RWPE1 (cell line): ENCODE measurements around the gene ALDH1B1.

Source experiments
- CTCF ChIA-PET: fragments of 350-600 bp; sonication (Branson Sonifier 250); formaldehyde crosslinking; extraction: SDS; loops from one replicate; lab custom pipeline; 2021; lab: Yijun Ruan, JAX
- POLR2A ChIA-PET: fragments of 400-600 bp; formaldehyde crosslinking; extraction: SDS; loops from one replicate; lab custom pipeline; 2020; ENCODE audit warnings: antibody characterized with exemption; ENCODE audit not compliant: low non-redundant PET; lab: Yijun Ruan, JAX
- DNase-seq: peaks from one replicate; pipeline ENCODE4 v3.0.0; 2012; ENCODE audit warnings: low spot score
- H3K27ac ChIP-seq: fragments of 450-650 bp; 2 replicates; pipeline ENCODE4 v1.5.1; 2017
- CTCF ChIP-seq: fragments of 450-650 bp; conservative IDR thresholded peaks from 2 replicates; pipeline ENCODE4 v1.5.1; 2017; ENCODE audit warnings: low read depth, mild to moderate bottlenecking

The ALDH1B1 gene

GRCh38 chr9:38384990-38385848, 7.3 kb upstream of the ALDH1B1 start:
- DNase-seq, result no peak
- no peak for TF ChIP-seq CTCF
- POLR2A ChIA-PET, result no interaction called here
- H3K27ac ChIP-seq, result no peak overlapping the region
- CTCF ChIA-PET, result interaction anchor here (0.8 kb wide), 1 partner anchor 479 kb away, joined by 4 read pairs; no protein-coding TSS in a partner anchor

- DNase-seq, result no peak
- CTCF ChIA-PET, result interaction anchor here (0.6 kb wide), 1 partner anchor 480 kb away, joined by 3 read pairs; no protein-coding TSS in a partner anchor
- no peak overlapping the region for H3K27ac ChIP-seq
- TF ChIP-seq CTCF, result no peak
- POLR2A ChIA-PET, result no interaction called here
Observed at GRCh38 chr9:38385896-38386295, 6.6 kb upstream of the ALDH1B1 start.

GRCh38 chr9:38386319-38386895, 6.1 kb upstream of the ALDH1B1 start:
- DNase-seq, result no peak
- ChIA-PET POLR2A (no interaction called here), CTCF (interaction anchor here (0.6 kb wide), 1 partner anchor 481 kb away, joined by 3 read pairs; no protein-coding TSS in a partner anchor)
- no peak overlapping the region for H3K27ac ChIP-seq
- no peak for TF ChIP-seq CTCF

- ChIA-PET CTCF (no interaction called here), POLR2A (no interaction called here)
- no peak overlapping the region for H3K27ac ChIP-seq
- DNase-seq, result no peak
- no peak for TF ChIP-seq CTCF
Observed at GRCh38 chr9:38387066-38387465, 5.4 kb upstream of the ALDH1B1 start.

GRCh38 chr9:38387751-38388150, 4.8 kb upstream of the ALDH1B1 start:
- ChIA-PET POLR2A (no interaction called here), CTCF (interaction anchor here (0.7 kb wide), 1 partner anchor 213 kb away, joined by 3 read pairs; no protein-coding TSS in a partner anchor)
- TF ChIP-seq CTCF, result no peak
- DNase-seq, result no peak
- no peak overlapping the region for H3K27ac ChIP-seq

GRCh38 chr9:38388283-38389223, 3.9 kb upstream of the ALDH1B1 start:
- CTCF ChIA-PET, result interaction anchor here (0.7 kb wide), 1 partner anchor 212 kb away, joined by 3 read pairs; no protein-coding TSS in a partner anchor
- H3K27ac ChIP-seq, result no peak overlapping the region
- DNase-seq, result no peak
- no peak for TF ChIP-seq CTCF
- POLR2A ChIA-PET, result no interaction called here
